NCI-H748 (cell line): Measurements from ENCODE around the gene AHRR.
"Not testable (repeated sequence)": the region's sequence is repeated elsewhere in the genome, so short reads cannot be mapped to it uniquely, and the experiment has no call there.

Experiments used
- DNase-seq: peaks from one replicate; lab custom pipeline; 2025; ENCODE audit not compliant: unreplicated experiment; lab: John Stamatoyannopoulos, UW

Gene AHRR

DNA sequence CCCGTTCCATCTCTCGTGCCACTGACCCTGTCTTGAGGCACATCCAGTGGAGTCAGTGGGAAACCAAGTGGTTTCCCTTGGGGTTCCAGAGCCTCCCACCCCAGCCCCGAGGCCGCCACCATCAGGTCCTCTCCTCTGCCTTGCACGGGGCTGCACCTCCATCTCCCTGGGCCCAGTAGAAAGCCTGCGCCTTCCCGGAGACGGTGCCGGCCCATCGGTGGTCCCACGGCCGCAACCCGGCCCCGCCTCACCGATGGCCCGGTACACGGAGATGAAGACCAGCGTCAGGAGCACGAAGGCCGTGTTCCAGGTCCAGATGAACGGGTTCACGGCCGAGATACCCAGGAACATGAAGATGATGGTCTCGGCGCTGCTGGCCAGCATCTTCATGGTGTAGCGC lies 161.5 kb downstream of the AHRR start:
- DNase-seq: no peak

DNA sequence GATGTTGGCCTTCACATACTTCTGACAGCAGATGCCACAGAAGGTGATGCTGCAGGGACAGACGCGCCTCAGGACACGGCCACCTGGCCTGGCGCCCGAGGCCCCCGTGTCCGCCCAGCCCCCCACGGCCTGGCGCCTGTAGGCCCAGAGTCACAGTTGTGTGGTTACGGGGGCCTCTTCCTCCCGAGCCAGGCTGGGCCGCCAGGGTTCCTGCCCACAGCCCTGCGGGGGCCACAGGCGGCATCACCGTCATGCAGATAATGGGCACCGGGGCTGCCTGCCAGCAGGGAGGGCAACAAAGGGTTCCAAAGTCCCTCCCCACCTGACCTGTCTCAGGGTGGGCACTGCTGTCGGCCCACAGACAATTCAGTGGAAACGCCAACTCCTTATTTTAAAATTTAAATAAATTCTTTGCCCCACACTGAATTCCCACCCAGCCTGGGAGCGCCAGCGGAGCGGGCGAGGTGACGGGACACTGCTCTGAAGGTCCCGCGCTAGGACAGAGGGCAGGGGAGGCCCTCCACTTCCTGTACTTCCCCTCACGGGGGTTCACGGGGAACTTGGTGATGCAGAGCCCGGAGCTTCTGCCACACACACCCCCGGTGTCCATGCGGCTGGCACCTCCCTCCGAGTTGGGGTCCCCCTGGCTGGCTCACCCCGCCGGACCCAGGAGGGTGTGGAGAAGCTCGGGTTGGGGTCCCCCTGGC lies 162.1 kb downstream of the AHRR start:
- DNase-seq: no peak

- no peak for DNase-seq
These were observed 163.0 kb downstream of the AHRR start for GRCh38 chr5:484556-484955.

DNA sequence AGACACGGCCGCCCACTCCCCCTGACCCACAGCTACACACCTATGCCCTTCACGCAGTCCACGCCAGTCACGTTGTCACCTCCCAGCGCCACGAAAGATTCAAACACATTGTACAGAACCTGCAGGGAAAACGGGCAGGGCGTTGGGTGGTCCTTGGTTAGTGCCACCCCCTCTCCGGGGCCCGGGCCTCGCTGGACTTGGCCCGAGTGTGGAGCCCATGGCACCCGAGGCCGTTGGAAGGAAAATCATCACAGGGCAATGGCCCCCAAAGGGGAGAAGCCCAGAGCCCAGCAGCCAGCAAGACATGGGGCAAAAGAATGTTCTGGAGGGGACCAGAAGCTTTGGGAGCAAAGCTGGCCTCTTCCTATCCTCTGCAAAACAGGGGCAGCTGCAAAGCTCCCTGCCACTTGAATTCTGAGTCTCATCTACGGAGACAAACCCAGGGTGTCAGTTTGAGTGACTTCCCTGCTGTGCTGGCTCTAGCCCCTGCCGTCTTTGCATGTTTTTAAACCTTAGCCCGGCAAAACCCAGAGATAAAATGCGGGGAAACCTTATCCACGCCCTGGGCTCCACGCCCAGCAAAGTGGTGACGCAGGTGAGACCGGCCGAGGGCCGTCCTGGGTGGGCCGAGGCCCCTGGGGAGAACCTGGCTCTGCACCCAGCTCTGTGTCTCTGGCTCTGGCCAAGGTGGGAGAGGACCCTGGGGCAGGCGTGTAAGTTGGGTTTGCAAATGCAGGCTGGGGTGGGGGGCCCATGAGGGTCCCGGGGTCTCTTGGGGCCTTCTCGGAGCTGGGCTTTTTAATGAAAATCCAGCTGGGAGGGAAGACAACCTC lies 163.8 kb downstream of the AHRR start:
- DNase-seq: no peak

- DNase-seq: no peak
These were observed 164.5 kb downstream of the AHRR start for GRCh38 chr5:485946-486491.

- not testable (repeated sequence) for DNase-seq
These were observed 165.1 kb downstream of the AHRR start for GRCh38 chr5:486597-486996.
